ENCODE data around the gene SYNDIG1. TPM values are rescaled to one million over a fixed set of nuclear protein-coding genes. Genes with fewer than 3 reads are reported as not detected.

The SYNDIG1 gene
- total RNA-seq, 1 experiment from 2014 or later: not detected

DNA sequence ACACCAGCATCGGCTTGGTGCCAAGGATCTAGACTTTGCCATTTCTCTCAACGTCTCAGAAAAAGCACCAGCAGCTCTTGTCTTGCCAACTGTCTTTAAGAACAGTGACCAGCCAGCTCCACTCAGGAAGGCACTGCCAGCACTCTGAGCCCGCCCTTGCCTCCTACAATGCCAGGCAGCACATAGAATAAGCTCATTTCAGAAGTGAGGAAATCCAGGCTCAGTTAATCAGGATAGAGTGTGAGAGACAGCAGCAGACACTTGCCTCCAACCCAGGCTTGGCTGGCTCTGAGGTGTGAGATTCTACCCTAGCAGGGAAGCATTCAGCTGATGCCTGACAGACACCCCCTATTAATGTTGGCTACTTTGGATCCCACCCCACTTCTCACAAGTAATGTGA is 4.3 kb upstream of the SYNDIG1 start:
- H3K4me3 ChIP-seq (ENCODE audit: low read depth in 2 of 2, low read length in 2 of 2): no peak overlapping the region
- no peaks in the 10 kb centered on the region; the same call in 1 of the 2 replicates for H3K4me1 ChIP-seq (ENCODE audit: control insufficient read depth, insufficient read depth, low read length)
- in situ Hi-C loops (cut with HindIII; ENCODE audit: low pct_unique_long_range_greater_than_20kb, low sequenced_read_pairs): no loop called here
- ChIA-PET POLR2A (no interaction called here), CTCF (no interaction called here)
- intact Hi-C loops (cut with micrococcal nuclease; ENCODE audit: unreplicated experiment): no loop called here
- BruUV-seq (replicated peaks): no TSS peak
- no peak for DNase-seq (ENCODE audit: low read depth, low spot score)
- H3K27ac ChIP-seq (ENCODE audit: low read length): no peak overlapping the region
- no peak for TF ChIP-seq SIN3A (IDR thresholded peaks at IDR 0.05; ENCODE audit: borderline replicate concordance, insufficient read depth, low read depth, low read length)
- TF ChIP-seq, protein P1, sequence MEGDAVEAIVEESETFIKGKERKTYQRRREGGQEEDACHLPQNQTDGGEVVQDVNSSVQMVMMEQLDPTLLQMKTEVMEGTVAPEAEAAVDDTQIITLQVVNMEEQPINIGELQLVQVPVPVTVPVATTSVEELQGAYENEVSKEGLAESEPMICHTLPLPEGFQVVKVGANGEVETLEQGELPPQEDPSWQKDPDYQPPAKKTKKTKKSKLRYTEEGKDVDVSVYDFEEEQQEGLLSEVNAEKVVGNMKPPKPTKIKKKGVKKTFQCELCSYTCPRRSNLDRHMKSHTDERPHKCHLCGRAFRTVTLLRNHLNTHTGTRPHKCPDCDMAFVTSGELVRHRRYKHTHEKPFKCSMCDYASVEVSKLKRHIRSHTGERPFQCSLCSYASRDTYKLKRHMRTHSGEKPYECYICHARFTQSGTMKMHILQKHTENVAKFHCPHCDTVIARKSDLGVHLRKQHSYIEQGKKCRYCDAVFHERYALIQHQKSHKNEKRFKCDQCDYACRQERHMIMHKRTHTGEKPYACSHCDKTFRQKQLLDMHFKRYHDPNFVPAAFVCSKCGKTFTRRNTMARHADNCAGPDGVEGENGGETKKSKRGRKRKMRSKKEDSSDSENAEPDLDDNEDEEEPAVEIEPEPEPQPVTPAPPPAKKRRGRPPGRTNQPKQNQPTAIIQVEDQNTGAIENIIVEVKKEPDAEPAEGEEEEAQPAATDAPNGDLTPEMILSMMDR (IDR thresholded peaks at IDR 0.05): no peak
- TF ChIP-seq, protein P2, sequence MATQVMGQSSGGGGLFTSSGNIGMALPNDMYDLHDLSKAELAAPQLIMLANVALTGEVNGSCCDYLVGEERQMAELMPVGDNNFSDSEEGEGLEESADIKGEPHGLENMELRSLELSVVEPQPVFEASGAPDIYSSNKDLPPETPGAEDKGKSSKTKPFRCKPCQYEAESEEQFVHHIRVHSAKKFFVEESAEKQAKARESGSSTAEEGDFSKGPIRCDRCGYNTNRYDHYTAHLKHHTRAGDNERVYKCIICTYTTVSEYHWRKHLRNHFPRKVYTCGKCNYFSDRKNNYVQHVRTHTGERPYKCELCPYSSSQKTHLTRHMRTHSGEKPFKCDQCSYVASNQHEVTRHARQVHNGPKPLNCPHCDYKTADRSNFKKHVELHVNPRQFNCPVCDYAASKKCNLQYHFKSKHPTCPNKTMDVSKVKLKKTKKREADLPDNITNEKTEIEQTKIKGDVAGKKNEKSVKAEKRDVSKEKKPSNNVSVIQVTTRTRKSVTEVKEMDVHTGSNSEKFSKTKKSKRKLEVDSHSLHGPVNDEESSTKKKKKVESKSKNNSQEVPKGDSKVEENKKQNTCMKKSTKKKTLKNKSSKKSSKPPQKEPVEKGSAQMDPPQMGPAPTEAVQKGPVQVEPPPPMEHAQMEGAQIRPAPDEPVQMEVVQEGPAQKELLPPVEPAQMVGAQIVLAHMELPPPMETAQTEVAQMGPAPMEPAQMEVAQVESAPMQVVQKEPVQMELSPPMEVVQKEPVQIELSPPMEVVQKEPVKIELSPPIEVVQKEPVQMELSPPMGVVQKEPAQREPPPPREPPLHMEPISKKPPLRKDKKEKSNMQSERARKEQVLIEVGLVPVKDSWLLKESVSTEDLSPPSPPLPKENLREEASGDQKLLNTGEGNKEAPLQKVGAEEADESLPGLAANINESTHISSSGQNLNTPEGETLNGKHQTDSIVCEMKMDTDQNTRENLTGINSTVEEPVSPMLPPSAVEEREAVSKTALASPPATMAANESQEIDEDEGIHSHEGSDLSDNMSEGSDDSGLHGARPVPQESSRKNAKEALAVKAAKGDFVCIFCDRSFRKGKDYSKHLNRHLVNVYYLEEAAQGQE (IDR thresholded peaks at IDR 0.05; ENCODE audit: insufficient read depth in 1 of 2, low read depth in 2 of 2, low read length in 1 of 2): no peak
- TF ChIP-seq POLR2AphosphoS5 (IDR thresholded peaks at IDR 0.05; ENCODE audit: low read depth, low read length): no peak
- no peak for TF ChIP-seq TCF7L2 (IDR thresholded peaks at IDR 0.05; ENCODE audit: low read depth, low read length)
- H3K27me3 ChIP-seq (ENCODE audit: control insufficient read depth, insufficient read depth, low read length): peaks cover 29% of the 10 kb centered on the region
- no peaks in the 10 kb centered on the region for H3K9me3 ChIP-seq (ENCODE audit: control insufficient read depth, insufficient read depth, low read depth, low read length)
- ATAC-seq: no peak
- H3K36me3 ChIP-seq (ENCODE audit: control insufficient read depth, insufficient read depth, low read length): no peaks in the 10 kb centered on the region

DNA sequence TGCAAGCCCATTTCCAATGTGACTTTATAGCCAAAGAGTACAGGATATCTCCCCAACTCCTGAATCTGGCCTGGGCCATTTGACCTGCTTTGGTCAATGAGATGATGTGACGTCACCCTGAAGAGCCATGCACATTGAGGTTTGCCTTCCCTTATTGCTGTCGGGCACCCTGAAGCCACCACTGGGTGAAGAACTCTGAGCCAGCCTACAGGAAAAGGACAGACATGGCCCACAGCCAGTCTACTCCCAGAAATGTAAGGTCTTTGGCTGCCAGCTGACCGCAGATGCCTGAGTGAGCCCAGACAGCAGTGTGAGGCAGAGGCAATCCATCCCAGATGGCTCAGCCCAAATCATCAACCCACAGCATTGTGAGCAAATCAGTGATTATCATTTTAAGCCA is 3.7 kb upstream of the SYNDIG1 start:
- H3K9me3 ChIP-seq (ENCODE audit: control insufficient read depth, insufficient read depth, low read depth, low read length): no peaks in the 10 kb centered on the region
- no peaks in the 10 kb centered on the region for H3K36me3 ChIP-seq (ENCODE audit: control insufficient read depth, insufficient read depth, low read length)
- DNase-seq (ENCODE audit: low read depth, low spot score): no peak
- H3K27me3 ChIP-seq (ENCODE audit: control insufficient read depth, insufficient read depth, low read length): peaks cover 34% of the 10 kb centered on the region
- intact Hi-C loops (cut with micrococcal nuclease; ENCODE audit: unreplicated experiment): no loop called here
- H3K27ac ChIP-seq (ENCODE audit: low read length): no peak overlapping the region
- BruUV-seq (replicated peaks): no TSS peak
- H3K4me3 ChIP-seq (ENCODE audit: low read depth in 2 of 2, low read length in 2 of 2): no peak overlapping the region
- ATAC-seq: no peak
- TF ChIP-seq POLR2AphosphoS5 (IDR thresholded peaks at IDR 0.05; ENCODE audit: low read depth, low read length): no peak
- TF ChIP-seq TCF7L2 (IDR thresholded peaks at IDR 0.05; ENCODE audit: low read depth, low read length): no peak
- TF ChIP-seq, protein P2 (IDR thresholded peaks at IDR 0.05; ENCODE audit: insufficient read depth in 1 of 2, low read depth in 2 of 2, low read length in 1 of 2): no peak
- TF ChIP-seq, protein P1 (IDR thresholded peaks at IDR 0.05): no peak
- no peak for TF ChIP-seq SIN3A (IDR thresholded peaks at IDR 0.05; ENCODE audit: borderline replicate concordance, insufficient read depth, low read depth, low read length)
- POLR2A ChIA-PET: no interaction called here
- H3K4me1 ChIP-seq (ENCODE audit: control insufficient read depth, insufficient read depth, low read length): peaks cover 6% of the 10 kb centered on the region; the same call in 1 of the 2 replicates
- in situ Hi-C loops (cut with HindIII; ENCODE audit: low pct_unique_long_range_greater_than_20kb, low sequenced_read_pairs): no loop called here
- CTCF ChIA-PET: no interaction called here

Measured in Panc1 (cell line).